GM12865 (cell line): ENCODE data around the gene BIRC6.
"Not testable (repeated sequence)": the region's sequence is repeated elsewhere in the genome, so short reads cannot be mapped to it uniquely, and the experiment has no call there.

Experiments
- DNase-seq: peaks from one replicate; pipeline ENCODE4 v3.0.0; 2010; ENCODE audit warnings: low read depth
- H3K4me3 ChIP-seq: 2 replicates; pipeline ENCODE4 v1.5.1; 2011; ENCODE audit warnings: mild to moderate bottlenecking, low read depth, low read length, control low read depth
- CTCF ChIP-seq: IDR thresholded peaks from 2 replicates; pipeline ENCODE4 v1.5.1; 2011; ENCODE audit warnings: low read length, control low read depth, low read depth, inconsistent platforms; ENCODE audit not compliant: insufficient read depth; ENCODE audit errors: missing control alignments

The BIRC6 gene, protein sequence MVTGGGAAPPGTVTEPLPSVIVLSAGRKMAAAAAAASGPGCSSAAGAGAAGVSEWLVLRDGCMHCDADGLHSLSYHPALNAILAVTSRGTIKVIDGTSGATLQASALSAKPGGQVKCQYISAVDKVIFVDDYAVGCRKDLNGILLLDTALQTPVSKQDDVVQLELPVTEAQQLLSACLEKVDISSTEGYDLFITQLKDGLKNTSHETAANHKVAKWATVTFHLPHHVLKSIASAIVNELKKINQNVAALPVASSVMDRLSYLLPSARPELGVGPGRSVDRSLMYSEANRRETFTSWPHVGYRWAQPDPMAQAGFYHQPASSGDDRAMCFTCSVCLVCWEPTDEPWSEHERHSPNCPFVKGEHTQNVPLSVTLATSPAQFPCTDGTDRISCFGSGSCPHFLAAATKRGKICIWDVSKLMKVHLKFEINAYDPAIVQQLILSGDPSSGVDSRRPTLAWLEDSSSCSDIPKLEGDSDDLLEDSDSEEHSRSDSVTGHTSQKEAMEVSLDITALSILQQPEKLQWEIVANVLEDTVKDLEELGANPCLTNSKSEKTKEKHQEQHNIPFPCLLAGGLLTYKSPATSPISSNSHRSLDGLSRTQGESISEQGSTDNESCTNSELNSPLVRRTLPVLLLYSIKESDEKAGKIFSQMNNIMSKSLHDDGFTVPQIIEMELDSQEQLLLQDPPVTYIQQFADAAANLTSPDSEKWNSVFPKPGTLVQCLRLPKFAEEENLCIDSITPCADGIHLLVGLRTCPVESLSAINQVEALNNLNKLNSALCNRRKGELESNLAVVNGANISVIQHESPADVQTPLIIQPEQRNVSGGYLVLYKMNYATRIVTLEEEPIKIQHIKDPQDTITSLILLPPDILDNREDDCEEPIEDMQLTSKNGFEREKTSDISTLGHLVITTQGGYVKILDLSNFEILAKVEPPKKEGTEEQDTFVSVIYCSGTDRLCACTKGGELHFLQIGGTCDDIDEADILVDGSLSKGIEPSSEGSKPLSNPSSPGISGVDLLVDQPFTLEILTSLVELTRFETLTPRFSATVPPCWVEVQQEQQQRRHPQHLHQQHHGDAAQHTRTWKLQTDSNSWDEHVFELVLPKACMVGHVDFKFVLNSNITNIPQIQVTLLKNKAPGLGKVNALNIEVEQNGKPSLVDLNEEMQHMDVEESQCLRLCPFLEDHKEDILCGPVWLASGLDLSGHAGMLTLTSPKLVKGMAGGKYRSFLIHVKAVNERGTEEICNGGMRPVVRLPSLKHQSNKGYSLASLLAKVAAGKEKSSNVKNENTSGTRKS (N-terminal part only)

DNA sequence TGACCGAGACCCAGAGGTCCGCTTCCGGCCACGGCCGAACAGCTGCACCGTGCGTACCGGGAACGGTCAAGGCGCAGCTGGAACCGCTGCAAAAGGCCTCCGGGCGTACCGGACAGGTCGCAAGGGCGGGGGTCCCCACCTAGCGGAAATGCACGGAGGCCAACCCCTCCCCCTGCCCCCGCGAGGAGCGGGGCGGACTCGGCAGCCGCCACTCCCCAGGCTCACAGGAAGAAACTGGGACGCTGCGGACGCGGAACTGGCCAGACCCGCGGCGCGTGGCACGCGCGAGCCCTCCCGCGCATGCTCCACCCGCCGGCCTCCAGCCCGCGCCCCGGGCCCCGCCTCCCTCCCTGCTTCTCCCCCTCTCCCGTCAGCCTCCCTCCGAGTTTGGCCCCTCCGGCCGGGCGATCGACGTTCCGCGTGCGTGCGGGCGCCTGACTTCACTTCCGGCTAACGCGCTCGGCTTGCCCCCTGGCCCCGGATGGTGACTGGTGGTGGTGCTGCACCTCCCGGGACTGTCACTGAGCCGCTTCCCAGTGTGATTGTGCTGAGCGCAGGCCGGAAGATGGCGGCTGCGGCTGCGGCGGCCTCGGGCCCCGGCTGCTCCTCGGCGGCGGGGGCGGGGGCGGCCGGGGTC, at the start of gene BIRC6:
Gene BIRC6, plus strand, starts transcription at position 343 of the 637 bp plus-strand sequence. Its CDS starts 139 bp downstream, at position 482.
- peak; percentile 99 for DNase-seq
- TF ChIP-seq CTCF = no peak
- H3K4me3 ChIP-seq = peak within 1 kb of the TSS; percentile 99

DNA sequence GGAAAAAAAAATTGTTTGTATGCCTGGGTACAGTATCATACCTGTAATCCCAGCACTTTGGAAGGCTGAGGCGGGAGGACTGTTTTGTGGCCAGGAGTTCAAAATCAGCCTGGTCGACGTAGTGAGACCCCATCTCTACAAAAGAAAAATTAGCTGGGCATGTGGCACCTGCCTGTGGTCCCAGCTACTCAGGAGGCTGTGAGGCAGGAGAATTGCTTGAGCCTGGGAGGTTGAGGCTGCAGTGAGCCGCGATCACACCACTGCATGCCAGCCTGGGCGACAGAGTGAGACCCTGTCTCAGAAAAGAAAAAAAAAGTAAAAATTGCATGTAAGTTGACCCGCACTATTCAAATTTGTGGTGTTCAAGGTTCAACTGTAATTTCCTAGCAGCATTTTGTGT, 46.2 kb upstream of the BIRC6 start:
- no peak for TF ChIP-seq CTCF
- no peak for DNase-seq
- no peak overlapping the region for H3K4me3 ChIP-seq

DNA sequence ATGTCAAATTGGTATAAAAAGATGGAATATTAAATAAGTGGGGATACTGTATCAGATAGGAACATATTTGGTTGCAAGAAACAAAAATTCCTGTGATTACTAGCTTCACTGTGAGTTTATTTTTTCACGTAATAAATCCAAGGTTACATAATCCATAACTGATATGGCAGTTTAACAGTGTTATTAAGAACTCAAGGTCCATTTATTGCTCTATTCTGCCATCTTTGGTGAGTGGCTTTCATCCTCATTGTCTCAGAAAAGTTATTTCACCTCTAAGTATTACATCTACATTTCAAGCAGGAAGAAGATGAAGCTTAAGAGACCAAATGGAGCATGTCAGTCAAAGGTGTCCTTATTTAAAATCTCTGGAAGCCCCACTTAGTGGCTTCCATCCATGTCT, 41.9 kb upstream of the BIRC6 start:
- no peak for TF ChIP-seq CTCF
- H3K4me3 ChIP-seq = no peak overlapping the region
- no peak for DNase-seq

- H3K4me3 ChIP-seq, DNase-seq: not testable (repeated sequence)
Measured at GRCh38 chr2:32328679-32329078, 28.1 kb upstream of the BIRC6 start.

- H3K4me3 ChIP-seq = not testable (repeated sequence)
Measured at GRCh38 chr2:32329180-32329980, 27.4 kb upstream of the BIRC6 start.

GRCh38 chr2:32330136-32330535, 26.7 kb upstream of the BIRC6 start:
- H3K4me3 ChIP-seq = no peak overlapping the region
- no peak for DNase-seq
- TF ChIP-seq CTCF = no peak

More at GRCh38 chr2:32329180-32329980, 27.4 kb upstream of the BIRC6 start:
- not testable (repeated sequence) for DNase-seq

DNA sequence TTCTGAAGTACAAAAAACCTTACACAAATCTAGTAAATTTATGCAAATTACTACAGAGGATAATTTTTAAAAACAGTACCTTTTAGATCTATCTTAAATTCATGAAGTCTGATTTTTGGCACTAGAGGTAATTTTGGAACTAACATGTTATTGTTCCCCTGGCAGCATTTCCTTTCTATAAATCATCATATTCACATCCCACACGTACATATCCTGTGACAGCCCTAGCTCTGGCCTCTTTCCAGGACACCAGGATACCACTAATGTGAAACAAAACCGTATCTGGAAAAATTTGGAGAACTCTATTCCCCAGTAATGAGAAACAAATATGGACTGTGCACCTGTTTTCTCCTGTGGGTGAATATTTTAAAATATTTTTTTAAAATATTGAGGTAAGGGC, 14.0 kb upstream of the BIRC6 start:
- TF ChIP-seq CTCF = no peak
- DNase-seq = no peak

GRCh38 chr2:32350797-32351196, 6.0 kb upstream of the BIRC6 start:
- DNase-seq, H3K4me3 ChIP-seq: not testable (repeated sequence)

More for the DNA sequence above, 14.0 kb upstream of the BIRC6 start:
- no peak overlapping the region for H3K4me3 ChIP-seq
